ENCODE measurements around the gene NOXA1.
A peak's percentile ranks its signal among the peaks of the same experiment; 100 is the strongest.

NOXA1 gene

DNA sequence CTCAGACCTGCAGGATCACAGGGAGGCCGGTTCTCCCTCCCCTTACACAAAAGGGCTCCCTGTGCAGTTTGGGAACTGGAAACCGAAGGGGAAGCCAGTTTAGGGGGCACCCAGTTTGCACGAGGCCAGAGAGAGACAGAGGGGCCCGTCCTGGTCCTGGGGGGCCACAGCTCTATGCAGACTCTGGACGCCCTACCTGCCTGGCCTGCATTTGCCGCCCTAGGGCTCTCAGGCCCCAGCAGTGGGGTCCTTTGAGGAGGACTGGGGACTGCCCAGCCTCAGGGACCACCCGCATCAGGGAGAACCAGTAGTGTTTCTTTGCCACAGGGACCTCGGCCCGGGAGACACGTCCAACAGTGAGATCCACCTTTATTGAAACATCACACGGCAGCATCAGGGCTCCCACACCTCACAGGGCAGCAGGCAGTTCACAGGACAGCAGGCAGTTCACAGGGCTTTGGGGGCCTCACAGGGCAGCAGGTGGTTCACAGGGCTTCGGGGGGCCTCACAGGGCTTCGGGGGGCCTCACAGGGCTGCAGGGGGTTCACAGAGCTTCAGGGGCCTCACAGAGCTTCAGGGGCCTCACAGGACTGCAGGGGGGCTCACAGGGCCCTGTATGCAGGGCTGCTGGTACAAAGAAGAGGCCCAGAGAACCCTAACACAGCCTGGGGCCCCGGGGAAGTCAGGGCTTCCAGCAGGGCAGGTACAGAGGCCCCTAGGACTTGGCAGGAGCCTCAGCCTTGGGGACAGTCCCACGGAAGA lies 36.6 kb downstream of the NOXA1 start:
- DNase-seq (ENCODE audit: extremely low read depth, low read depth), result no peak
- peak overlapping the region; percentile 17; the same call in 1 of the 2 replicates for H3K4me3 ChIP-seq (replicated peaks; ENCODE audit: low read depth, low read length)
- no peak for TF ChIP-seq CTCF (IDR thresholded peaks at IDR 0.05; ENCODE audit: low read depth, low read length, missing control alignments)

DNA sequence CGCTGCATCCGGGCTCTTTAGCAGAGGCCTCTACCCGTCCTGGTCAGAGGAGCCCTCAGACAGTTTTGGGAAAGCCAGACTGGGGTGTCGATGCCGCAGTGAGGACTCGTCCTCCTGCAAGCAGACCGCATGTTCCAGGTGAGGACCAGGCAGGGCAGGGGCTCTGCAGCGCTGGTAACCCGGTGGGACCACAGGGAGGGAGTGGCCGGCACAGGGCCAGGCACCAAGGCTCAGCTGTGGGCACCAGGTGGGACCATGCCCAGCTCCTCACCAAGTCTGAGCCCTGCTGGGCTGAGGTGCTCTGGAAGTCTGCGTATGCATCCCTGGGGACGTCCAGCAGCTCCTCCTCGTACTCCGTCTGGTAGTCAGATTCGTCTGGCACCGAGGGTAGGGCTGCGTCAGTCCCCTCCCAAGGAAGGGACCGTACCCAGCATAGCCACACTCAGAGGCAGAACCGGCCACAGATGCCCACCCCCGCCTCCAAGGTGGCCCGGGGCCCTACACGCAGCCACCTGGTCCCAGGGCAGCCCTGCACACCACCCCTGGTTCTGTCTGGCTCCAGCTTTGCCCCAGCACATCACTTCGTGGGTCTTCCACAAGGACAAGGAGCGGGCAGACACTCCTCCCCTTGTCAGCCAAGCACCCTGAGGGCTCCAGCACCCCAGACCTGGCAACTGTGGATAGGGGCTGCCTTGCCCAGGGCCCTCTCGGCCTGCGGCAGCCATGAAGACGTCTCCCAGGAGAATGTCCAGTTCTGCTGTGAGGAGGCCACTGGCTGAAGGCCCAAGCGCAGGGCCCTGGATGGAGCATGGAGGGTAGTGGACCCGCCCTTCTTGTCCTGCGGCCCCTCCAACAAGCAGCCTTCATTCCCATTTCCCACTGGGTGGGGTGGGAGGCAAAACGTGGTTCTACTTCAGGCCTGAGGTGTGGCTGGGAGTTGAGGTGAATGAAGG lies 37.4 kb downstream of the NOXA1 start:
- TF ChIP-seq CTCF (IDR thresholded peaks at IDR 0.05; ENCODE audit: low read depth, low read length, missing control alignments), result no peak
- DNase-seq (ENCODE audit: extremely low read depth, low read depth), result no peak
- H3K4me3 ChIP-seq (replicated peaks; ENCODE audit: low read depth, low read length), result no peak overlapping the region

GRCh38 chr9:137461316-137461662 lies 38.1 kb downstream of the NOXA1 start:
- no peak for TF ChIP-seq CTCF (IDR thresholded peaks at IDR 0.05; ENCODE audit: low read depth, low read length, missing control alignments)
- no peak overlapping the region for H3K4me3 ChIP-seq (replicated peaks; ENCODE audit: low read depth, low read length)
- DNase-seq (ENCODE audit: extremely low read depth, low read depth), result no peak

DNA sequence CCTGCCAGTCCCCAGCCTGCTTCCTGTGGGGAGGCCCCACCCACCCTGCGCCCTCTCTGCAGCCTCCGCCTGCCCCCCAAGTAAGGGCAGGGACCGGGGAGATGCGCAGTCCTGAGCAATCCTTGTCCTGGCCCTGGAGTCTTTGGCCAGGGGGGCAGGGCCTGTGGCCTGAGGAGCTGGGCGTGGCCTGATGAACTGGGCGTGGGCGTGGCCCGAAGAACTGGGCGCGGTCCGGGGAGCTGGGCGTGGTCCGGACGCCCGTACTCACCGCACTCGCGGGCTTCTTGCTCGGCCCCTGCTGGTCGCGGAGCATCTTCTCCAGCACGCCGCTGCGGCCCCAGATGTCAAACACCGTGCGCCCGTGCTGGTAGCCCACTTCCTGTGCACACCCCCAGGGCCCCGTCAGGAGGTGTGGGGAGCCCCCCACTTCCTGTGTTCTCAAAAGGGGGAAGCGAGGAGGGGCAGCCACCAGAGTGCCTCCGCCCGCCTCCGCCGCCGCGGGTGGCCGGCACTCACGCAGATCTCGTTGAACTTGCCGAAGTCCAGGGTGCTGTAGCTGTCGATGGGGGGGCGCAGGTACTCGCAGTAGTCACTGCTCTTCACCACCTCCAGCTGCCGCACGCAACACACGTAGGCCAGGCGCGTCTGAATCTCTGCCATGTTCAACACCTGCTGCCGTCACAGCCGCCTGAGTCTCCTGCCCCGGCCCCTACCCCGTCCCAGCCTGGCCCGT lies 38.6 kb downstream of the NOXA1 start:
- no peak for DNase-seq (ENCODE audit: extremely low read depth, low read depth)
- TF ChIP-seq CTCF (IDR thresholded peaks at IDR 0.05; ENCODE audit: low read depth, low read length, missing control alignments), result no peak
- H3K4me3 ChIP-seq (replicated peaks; ENCODE audit: low read depth, low read length), result no peak overlapping the region; the same call in 1 of the 2 replicates

DNA sequence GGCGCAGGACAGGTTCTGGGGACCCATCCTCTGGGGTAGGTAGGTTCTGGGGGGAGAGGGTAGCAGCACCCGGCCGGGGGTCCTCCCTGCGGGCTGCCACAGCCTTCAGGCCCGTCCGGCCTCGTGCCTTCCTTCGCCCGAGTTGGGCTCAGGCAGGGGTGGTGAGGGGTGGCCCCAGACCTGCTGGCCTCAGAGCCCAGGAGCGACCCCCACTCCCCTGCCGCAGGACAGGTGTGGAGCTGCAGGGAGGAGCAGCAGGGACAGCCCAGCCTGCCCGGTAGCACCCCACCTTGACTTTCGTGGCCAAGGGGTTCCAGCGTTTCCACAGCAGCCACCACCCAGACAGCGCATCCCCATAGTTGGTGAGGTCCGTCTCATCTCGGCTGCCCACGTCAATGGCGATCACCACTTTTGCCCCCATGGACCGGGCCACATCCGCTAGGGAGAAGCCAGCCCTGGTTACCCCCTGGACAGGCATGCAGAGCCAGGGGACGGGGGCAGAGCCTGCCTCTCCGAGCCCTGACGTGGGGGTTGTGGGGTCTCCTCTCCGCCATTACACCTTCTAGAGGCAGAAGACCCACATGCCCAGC lies 39.3 kb downstream of the NOXA1 start:
- no peak overlapping the region for H3K4me3 ChIP-seq (replicated peaks; ENCODE audit: low read depth, low read length)
- no peak for DNase-seq (ENCODE audit: extremely low read depth, low read depth)
- TF ChIP-seq CTCF (IDR thresholded peaks at IDR 0.05; ENCODE audit: low read depth, low read length, missing control alignments), result no peak
